Measurements from ENCODE around the gene ULK1.

The ULK1 gene

GRCh38 chr12:131894313-131894860 is at the start of gene ULK1:
Gene ULK1 (plus strand): TSS chr12:131894622. CDS start chr12:131895002, 380 bp downstream.
- DNase-seq = peak; percentile 86 to 99 (median 95)
- intact Hi-C loops (cut with DNase I) = no loop called here

DNA sequence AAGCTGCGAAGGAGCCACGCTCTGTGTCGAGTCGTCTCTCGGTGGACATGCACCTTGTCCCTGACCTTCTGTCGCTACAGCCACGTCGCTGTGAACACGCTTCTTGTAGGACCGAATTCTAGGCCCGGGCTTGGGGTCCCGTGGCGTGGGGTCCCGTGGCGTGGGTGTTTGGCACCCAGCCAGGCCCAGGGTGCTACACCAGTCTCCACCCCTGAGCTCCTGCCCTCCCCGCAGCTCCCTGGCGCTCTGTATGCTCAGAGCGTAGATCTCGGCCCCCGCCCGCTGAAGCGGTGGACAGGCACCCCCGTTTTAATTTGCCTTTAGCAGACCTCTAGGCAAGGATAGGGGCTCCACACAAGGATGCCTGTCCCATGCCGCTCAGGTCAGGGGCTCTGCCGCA is 49.8 kb upstream of the ULK1 start:
- intact Hi-C loops (cut with DNase I) = no loop called here
- DNase-seq = no peak

DNA sequence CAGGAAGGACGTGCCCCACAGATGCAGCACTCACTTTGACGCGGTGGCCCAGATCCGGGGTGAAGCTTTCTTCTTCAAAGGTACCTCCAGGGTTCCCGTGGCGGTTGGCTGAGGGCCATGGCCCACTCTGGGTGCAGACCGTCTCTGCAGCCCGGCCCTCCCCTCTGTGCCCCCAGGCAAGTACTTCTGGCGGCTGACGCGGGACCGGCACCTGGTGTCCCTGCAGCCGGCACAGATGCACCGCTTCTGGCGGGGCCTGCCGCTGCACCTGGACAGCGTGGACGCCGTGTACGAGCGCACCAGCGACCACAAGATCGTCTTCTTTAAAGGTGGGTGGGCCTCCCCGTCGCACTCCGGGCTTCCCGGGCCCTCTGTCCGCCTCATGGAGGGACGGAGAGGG is 49.3 kb upstream of the ULK1 start:
- DNase-seq = no peak
- intact Hi-C loops (cut with DNase I) = no loop called here

DNA sequence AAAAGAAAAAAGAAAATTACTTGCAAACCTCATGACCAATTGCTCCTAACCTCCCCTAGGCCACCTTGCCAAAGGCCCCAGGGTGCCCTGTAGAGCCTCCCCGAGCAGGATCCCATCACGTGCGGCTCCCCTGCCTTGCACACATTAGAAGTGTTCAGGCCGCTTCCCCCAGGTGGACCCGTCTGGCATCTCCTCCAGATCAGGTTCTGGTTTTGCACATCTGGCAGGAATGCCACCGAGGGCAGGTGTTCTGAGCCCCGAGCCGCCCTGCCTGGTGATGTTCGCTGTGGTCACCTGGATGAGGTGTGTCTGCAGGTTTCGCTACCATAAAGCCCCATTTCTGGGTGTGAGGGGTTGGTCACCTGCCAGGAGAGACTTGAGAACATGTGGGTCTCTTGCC is 47.0 kb upstream of the ULK1 start:
- DNase-seq = no peak
- intact Hi-C loops (cut with DNase I) = no loop called here

GRCh38 chr12:131848753-131849152 is 45.7 kb upstream of the ULK1 start:
- intact Hi-C loops (cut with DNase I) = no loop called here
- DNase-seq = no peak

DNA sequence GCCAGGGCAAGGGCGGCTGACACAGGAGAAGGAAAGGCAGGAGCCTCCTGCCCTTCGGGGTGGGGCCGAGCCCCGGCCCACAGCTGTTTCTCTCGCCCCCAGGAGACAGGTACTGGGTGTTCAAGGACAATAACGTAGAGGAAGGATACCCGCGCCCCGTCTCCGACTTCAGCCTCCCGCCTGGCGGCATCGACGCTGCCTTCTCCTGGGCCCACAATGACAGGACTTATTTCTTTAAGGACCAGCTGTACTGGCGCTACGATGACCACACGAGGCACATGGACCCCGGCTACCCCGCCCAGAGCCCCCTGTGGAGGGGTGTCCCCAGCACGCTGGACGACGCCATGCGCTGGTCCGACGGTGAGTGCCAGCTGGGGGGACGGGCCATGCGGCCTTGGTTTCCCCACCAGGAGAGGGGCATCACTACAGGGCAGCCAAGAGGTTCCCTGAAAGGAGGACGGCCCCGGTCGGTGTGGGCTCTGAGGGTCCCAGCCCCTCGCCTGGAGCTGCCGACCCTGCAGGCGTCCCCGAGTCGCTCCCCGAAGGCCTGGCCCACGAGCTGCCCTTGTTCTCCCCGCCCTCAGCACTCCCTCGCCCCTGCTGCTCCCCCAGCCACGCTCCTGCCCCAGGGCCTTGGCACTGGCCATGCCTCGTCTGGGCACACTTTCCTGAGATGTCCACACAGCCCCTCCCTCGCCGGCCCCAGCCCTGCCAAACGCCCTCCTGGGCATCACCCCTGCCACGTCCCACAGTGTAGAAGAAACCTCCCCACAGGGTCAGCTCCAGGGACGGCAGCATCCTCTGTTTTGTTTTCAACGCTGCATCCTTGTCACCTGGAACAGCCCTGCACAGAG is 44.5 kb upstream of the ULK1 start:
- DNase-seq = no peak

GRCh38 chr12:131850856-131851559 is 43.4 kb upstream of the ULK1 start:
- intact Hi-C loops (cut with DNase I) = no loop called here
- peak in 10 of 42 donors; percentile 41 to 78 (median 56) for DNase-seq

More for the DNA sequence above, 44.5 kb upstream of the ULK1 start:
- intact Hi-C loops (cut with DNase I) = no loop called here

DNA sequence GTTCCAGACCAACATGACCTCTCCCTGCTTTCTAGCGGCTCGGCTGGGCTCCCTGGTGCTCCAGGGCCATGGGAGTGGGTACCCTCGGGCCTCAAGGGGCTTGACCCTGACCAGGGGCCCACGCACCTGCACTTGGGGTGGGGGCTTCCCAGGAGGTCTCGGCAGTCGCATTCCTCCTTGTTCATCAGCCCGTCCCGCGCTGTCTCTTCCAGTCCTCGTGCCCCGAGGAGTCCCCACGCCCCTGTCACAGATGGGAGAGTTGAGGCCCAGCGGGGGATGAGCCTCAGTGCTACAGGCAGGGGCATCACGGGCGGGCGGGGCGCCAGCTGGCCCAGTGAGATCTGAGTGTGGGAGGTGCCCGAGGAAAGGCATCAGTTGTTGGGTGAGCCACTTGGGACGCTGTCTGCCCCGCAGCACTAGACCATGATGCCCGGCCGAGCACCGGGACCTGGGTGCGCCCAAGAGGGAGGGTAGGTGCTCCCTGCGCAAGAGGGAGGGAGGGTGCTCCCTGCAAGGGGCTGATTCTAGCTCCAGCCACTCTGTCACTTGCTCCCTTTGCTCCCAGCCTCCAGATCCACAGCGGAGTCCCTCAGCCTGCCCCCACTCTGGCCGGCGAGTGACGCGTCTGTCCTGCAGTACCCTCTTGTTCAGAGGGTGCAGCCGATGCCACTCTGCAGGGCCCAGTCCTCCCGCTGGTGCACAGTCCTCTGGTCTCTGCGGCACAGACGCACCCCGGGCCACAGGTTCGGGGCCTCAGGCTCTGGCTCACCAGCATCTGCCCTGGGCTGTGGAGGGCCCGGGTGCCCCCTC is 42.5 kb upstream of the ULK1 start:
- intact Hi-C loops (cut with DNase I) = no loop called here
- peak in 1 of 42 donors; percentile 2 for DNase-seq

- DNase-seq = peak in 1 of 42 donors; percentile 1
- intact Hi-C loops (cut with DNase I) = no loop called here
Observed at GRCh38 chr12:131852551-131853299, 41.7 kb upstream of the ULK1 start.

DNA sequence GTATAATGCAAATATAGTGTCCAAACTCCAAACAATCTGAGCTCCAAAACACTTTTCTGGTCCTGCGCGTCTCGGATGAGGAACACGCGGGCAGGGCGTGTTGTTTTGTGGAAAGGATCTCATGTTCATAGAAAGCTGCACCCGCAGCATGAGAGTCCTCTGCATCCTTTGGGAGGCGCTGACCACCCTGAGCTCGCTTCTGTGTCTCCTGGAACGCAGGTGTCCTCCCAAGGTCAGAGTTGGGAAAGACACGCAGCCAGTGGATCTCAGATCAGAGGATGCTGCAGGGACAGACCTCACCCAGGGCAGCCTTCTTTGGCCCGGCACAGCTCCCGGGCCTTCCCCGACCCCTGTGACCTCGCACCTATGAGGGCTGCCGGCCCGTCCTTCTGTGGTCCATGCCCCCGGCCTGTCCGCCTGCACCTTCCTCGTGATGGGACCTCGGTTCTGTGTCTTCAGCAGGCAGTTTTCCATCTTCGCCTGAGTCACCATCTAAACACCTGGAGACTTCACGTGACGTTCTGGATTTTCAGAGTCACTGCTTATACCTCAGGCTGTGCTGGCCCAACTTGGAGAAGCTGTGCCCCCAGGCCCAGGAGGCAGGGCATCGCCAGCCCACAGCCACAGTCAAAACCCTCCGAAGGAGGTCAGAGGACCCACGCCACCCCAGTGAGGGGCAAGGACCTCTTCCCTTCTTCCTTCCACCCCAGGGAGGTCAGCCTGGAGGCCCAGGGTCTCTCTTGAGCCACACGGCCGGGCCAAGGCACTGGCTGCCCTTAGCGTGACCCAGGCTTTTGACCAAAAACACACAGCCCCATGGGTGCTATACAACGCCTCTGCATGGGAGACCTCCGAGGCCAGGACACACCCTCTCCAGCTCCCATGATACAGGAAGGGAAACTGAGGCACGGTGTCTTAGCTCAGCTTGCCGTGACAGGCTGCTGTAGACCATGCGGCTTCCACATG is 40.3 kb upstream of the ULK1 start:
- intact Hi-C loops (cut with DNase I) = no loop called here
- DNase-seq = no peak

- DNase-seq = peak in 1 of 42 donors; percentile 26
- intact Hi-C loops (cut with DNase I) = no loop called here
Observed at GRCh38 chr12:131854861-131855476, 39.5 kb upstream of the ULK1 start.

GRCh38 chr12:131855521-131856142 is 38.8 kb upstream of the ULK1 start:
- intact Hi-C loops (cut with DNase I) = no loop called here
- DNase-seq = peak in 4 of 42 donors; percentile 17 to 35 (median 32)

GRCh38 chr12:131856366-131857097 is 37.9 kb upstream of the ULK1 start:
- DNase-seq = peak in 1 of 42 donors; percentile 22
- intact Hi-C loops (cut with DNase I) = no loop called here

DNA sequence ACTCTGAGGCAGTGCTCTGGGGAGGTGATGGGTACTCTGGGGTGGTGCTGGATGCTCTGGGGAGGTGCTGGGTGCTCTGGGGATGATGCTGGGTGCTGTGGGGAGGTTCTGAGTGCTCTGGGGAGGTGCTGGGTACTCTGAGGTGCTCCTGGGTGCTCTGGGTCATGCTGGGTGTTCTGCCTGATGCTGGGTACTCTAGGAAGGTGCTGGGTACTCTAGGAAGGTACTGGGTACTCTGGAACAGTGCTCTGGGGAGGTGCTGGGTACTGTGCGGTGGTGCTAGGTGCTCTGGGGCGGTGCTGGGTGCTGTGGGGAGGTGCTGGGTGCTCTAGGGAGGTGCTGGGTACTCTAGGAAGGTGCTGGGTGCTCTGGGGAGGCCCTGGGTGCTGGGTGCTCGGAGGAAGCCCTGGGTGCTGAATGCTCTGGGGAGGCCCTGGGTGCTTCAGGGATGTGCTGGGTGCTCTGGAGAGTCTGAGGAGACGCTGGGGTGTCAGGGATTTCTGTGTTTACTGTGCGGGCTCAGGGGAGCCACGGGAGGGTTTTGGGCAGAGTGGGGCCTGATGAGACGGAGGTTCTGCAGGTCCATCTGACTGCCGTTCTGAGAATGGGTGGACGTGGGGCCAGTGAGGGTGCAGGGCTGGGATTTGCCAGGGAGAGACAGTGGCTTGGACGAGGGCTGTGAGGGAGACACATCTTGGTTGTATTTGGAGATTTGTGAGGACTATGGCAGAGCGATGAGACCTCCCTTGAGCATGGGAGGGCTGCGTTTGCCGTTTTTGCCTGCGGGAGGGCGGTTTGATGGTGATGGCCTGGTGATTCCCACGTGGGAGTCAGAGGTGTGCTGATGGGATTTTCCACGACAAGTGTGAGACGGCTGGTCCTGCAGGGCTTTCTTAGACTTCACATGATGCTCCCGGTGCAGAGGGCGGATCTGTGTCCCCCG is 36.2 kb upstream of the ULK1 start:
- intact Hi-C loops (cut with DNase I) = no loop called here
- peak in 1 of 42 donors; percentile 16 for DNase-seq
